Measurements from ENCODE around the gene SSR2. TPM values are rescaled to one million over a fixed set of nuclear protein-coding genes. Genes with fewer than 3 reads are reported as not detected.
A peak's percentile ranks its signal among the peaks of the same experiment; 100 is the strongest.
"Not testable (repeated sequence)": the region's sequence is repeated elsewhere in the genome, so short reads cannot be mapped to it uniquely, and the experiment has no call there.

SSR2 gene
- total RNA-seq, 1 donor: 403 TPM

DNA sequence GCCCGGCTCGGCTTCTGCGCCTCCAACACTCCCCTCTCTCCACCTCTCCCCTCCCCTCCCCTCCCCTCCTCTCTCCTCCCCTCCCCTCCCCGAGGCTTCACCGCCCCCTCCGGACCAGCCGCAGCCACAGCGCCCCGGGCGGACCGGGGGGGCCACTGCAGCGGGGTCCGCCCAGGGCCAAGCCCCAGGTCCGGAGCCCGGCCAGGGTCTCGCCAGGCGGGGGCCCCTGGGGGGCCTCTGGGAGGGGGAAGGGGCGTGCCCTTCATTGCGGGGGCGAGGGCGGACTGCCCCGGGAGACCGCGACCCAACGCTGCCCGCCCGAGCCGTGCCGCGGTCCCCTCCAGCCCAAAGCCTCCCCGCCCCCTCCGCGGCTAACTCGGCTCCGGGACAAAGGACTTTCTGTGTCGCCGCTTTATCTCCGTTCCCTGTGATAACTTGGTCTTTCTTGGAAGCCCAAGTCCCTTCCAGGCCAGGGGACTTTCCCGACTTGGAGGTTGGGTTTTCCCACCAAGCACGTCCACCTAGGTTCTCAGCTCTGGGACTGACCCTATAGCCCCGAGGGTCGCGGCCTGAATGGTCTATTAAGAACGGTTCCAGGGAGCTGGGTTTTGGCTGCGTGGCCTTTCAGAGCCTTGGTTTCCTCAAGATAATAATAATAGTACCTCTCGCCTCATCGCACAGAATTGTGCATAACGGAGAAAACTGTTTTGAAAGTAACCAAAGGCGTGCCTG, 33.2 kb upstream of the SSR2 start, which contains the start of gene UBQLN4:
TSS of gene UBQLN4 (minus strand) at position 31 of the 732 bp plus-strand sequence. CDS start 97 bp downstream, outside the sequence.
- H3K4me3 ChIP-seq (ENCODE audit: low read length): peak within 1 kb of the TSS; percentile 92
- peaks cover 24% of the 10 kb centered on the region for H3K4me1 ChIP-seq (ENCODE audit: insufficient read depth, low read length)
- no peaks in the 10 kb centered on the region for H3K27me3 ChIP-seq (ENCODE audit: insufficient read depth, low read length)
- H3K9me3 ChIP-seq (ENCODE audit: low read depth, low read length): no peaks in the 10 kb centered on the region

DNA sequence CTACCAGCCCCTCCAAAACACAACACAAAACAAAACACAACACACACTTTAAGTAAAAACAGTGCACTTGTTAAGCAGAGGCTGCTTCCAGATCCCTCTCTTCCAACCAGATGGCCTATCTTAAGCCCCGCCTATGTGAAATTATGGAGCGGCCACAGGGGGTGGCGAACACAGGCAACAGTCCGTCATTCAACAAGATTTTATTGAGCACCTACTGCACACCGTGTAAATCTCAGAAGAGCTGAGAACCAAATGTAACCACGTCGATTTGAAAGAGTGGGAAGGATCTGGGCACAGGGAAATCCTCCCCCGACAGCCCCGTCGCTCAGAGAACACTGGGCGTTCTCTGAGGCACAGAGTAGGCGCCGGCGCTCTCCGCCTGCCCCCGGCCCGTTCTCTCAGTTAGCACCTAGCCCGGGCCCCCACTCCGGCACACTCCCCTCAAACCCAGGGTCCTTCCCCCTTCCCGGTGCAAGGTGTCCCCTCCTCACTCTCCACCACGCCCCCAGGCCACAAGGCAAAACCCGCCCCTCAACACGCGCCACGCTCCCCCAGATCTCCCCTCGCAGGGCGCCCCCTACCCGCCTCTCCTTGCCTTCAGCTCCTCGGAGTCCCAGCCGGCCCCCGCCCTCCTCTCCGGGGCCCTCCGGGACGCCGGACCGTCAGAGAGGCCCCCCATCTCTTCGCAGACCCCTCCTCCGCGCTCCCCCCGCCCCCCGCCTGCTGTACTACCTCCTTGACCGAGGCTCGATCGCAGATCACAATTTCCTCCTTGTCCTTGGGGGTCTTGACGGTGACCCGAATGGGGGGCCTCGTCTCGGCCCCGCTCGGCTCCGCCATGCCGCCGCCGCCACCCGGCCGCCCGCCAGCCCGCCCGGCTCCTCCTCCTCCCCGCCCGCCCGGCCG, 32.4 kb upstream of the SSR2 start:
- H3K27me3 ChIP-seq (ENCODE audit: insufficient read depth, low read length): no peaks in the 10 kb centered on the region
- no peaks in the 10 kb centered on the region for H3K9me3 ChIP-seq (ENCODE audit: low read depth, low read length)
- peak overlapping the region; percentile 47 for H3K4me3 ChIP-seq (ENCODE audit: low read length)
- peaks cover 24% of the 10 kb centered on the region for H3K4me1 ChIP-seq (ENCODE audit: insufficient read depth, low read length)

DNA sequence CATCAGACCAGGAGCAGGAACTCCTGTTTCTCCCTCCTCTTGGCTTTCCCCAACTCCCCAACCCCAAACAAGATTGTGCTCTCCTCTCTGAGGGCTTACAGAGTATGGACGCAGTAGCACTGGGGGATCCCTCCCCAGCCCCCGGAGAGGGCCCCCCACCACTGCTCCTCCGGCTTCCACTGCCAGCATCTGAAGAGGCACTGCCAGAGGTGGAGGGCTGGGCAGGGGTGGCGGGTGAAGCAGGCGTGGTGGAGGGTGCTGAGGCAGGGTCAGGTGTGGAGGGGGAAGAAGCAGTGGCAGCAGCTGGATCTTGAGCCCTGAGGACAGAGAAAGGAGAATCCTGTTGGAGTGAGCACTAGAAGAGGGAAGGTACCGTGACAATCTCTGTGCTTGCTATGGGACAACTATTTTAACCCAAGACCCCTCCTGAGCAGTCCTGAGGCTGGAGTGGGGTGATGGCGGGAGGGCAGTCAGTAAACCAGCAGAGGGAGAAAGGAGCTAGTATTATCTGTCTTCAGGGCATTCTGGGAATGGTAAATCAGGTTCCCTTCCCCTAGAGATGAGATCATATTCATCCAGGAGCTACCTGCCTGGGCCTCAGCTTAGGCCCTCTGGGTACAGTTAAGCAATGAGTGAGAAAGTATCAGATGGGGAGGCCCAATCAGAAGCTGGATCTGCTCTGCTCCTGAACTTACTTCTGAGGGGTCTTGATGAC, 30.4 kb upstream of the SSR2 start:
- Histone ChIP-seq H3K9me3 (ENCODE audit: low read depth, low read length) (no peaks in the 10 kb centered on the region), H3K4me3 (ENCODE audit: low read length) (no peak overlapping the region), H3K27me3 (ENCODE audit: insufficient read depth, low read length) (no peaks in the 10 kb centered on the region), H3K4me1 (ENCODE audit: insufficient read depth, low read length) (peaks cover 20% of the 10 kb centered on the region)

DNA sequence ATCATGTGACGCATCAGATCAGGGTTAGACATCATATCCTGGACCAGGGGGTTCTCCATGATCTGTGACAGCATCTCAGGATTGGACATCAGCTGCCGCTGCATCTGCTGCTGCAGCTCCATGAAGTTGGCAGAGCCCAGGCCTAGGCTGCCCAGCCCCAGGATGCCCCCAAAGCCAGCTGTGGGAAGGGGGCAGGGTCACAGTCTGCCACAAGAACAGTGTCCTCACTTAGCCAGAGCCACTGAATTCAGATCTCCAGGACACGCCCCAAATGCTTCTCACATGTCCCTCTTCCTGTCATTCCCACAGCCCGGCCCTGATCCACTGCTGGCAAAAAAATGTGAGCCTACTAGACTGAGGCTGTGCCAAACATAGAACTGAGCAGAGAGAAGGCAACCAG, 29.6 kb upstream of the SSR2 start:
- Histone ChIP-seq H3K9me3 (ENCODE audit: low read depth, low read length) (no peaks in the 10 kb centered on the region), H3K27me3 (ENCODE audit: insufficient read depth, low read length) (no peaks in the 10 kb centered on the region), H3K4me3 (ENCODE audit: low read length) (no peak overlapping the region), H3K4me1 (ENCODE audit: insufficient read depth, low read length) (peaks cover 12% of the 10 kb centered on the region)

DNA sequence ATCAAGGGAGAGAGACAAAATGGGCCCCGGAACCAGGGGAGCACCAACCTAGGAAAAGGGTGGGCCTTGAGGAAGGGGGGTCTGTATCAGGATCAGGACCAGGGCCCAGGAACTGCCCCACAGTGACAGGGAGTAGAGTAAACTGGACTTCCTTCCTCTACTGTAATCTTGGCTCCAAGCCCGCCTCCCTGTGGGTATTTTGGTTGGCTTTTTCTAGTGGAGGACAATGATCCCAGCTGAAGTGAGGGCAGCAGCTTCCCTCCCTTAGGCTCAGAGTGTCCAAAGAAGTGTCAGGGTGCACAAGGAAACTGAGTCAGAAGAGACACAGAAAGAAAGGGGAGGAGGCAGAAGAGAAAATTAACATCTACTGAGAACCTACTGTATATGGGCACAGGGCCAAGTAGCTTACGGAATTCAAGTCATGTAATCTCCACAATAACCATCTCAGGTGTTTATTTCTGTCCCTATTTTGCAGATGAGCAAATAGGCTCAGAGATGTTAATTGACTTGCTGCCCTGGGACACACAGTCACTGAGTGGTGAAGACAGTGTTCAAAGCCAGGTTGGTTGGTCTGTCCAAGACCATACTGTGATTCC, 28.0 kb upstream of the SSR2 start:
- H3K4me3 ChIP-seq (ENCODE audit: low read length): no peak overlapping the region
- peaks cover 9% of the 10 kb centered on the region for H3K4me1 ChIP-seq (ENCODE audit: insufficient read depth, low read length)
- H3K27me3 ChIP-seq (ENCODE audit: insufficient read depth, low read length): no peaks in the 10 kb centered on the region
- no peaks in the 10 kb centered on the region for H3K9me3 ChIP-seq (ENCODE audit: low read depth, low read length)

DNA sequence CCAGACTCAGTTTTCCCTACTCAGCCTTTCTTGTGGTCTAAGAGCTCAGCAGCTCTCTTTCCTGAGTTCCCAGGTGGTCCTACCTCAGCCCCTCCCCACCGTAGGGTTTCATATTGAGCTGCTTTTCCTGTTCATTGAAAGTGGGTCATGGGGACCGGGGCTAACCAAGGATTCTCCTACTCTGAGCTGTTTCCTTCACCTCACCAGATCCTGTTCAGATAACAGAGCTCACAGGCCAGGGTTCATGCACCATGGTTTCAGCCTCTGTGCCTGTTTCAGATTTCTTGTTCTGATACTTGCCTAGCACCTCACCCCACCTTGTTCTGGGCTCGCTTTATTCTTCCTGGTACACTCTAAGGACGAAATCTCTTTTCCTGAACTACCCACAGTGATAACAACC, 24.3 kb upstream of the SSR2 start:
- H3K9me3 ChIP-seq (ENCODE audit: low read depth, low read length): no peaks in the 10 kb centered on the region
- no peak overlapping the region for H3K4me3 ChIP-seq (ENCODE audit: low read length)
- no peaks in the 10 kb centered on the region for H3K27me3 ChIP-seq (ENCODE audit: insufficient read depth, low read length)
- no peaks in the 10 kb centered on the region for H3K4me1 ChIP-seq (ENCODE audit: insufficient read depth, low read length)

DNA sequence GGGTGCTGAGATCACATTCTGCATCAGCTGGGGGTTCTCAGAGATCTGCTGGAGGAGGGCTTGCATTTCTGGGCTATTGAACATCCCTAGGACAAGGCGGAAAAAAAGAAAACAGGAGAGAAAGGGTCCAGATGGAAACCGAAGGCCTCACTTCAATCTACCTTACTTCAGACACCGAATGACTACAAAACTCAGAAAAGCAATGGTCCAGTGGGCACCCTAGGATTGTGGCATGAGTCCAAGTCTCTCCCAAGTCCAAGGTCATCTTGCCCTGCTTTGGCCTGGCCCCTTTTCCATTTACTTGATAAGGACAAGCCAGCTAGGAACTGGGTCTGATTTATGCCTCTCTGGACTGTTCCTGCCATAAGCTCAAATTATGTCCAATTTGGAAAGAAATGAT, 22.1 kb upstream of the SSR2 start:
- Histone ChIP-seq H3K4me3 (ENCODE audit: low read length) (no peak overlapping the region), H3K27me3 (ENCODE audit: insufficient read depth, low read length) (no peaks in the 10 kb centered on the region), H3K9me3 (ENCODE audit: low read depth, low read length) (no peaks in the 10 kb centered on the region)

DNA sequence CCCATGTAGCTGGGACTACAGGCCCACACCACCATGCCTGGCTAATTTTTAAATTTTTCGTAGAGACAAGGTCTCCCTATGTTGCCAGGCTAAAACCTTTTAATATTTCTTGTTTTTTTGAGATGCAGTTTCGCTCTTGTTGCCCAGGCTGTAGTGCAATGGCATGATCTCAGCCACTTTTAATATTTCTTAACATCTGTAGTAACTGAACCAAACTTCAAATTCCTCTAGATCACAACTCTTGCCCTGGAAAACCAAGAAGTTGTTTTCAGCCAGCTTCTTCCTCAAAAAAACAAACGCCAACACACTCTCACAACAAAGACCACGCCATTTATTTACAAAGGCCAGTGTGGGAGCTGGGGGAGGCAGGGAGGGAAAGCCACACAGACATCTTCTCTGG, 14.2 kb upstream of the SSR2 start:
- H3K4me1 ChIP-seq (ENCODE audit: insufficient read depth, low read length); H3K4me3 ChIP-seq (ENCODE audit: low read length); H3K9me3 ChIP-seq (ENCODE audit: low read depth, low read length); H3K27me3 ChIP-seq (ENCODE audit: insufficient read depth, low read length): not testable (repeated sequence)

More for the DNA sequence above, 22.1 kb upstream of the SSR2 start:
- H3K4me1 ChIP-seq (ENCODE audit: insufficient read depth, low read length): no peaks in the 10 kb centered on the region

DNA sequence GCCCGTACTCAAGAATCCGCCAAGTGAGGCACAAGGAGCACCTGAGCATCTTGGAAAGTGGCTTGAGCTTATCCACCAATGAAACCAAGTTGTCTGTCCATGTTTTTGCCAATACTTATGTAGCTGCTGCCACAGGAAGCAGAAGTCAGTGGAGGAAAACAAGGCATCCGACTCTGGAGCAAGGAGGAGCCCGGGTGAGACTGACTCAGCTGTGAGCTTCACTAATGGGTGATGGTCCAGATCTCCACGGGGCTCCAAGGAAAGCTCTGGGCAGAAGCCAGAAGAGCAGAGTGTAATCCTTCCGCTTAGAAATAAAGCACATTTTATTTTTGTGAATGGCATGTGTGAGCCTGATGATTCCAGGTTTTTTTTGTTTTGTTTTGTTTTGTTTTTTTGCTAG, 12.3 kb upstream of the SSR2 start:
- Histone ChIP-seq H3K27me3 (ENCODE audit: insufficient read depth, low read length) (no peaks in the 10 kb centered on the region), H3K4me3 (ENCODE audit: low read length) (no peak overlapping the region), H3K9me3 (ENCODE audit: low read depth, low read length) (no peaks in the 10 kb centered on the region), H3K4me1 (ENCODE audit: insufficient read depth, low read length) (no peaks in the 10 kb centered on the region)

DNA sequence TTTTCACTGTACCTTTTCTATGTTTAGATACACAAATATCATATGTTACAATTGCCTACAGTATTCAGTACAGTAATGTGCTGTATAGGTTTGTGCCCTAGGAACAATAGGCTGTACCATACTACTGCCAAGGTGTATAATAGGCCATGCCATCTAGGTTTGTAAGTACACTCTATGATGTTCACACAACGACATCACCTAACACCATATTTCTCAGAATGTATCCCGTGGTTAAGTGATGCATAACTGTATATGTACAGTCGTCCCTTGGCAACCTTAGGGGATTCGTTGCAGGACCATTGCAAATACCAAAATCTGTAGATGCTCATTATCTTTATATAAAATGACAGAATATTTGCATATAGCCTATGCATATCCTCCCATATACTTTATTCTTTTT, 5.8 kb upstream of the SSR2 start:
- H3K4me3 ChIP-seq (ENCODE audit: low read length): no peak overlapping the region
- no peaks in the 10 kb centered on the region for H3K4me1 ChIP-seq (ENCODE audit: insufficient read depth, low read length)
- no peaks in the 10 kb centered on the region for H3K27me3 ChIP-seq (ENCODE audit: insufficient read depth, low read length)
- no peaks in the 10 kb centered on the region for H3K9me3 ChIP-seq (ENCODE audit: low read depth, low read length)

DNA sequence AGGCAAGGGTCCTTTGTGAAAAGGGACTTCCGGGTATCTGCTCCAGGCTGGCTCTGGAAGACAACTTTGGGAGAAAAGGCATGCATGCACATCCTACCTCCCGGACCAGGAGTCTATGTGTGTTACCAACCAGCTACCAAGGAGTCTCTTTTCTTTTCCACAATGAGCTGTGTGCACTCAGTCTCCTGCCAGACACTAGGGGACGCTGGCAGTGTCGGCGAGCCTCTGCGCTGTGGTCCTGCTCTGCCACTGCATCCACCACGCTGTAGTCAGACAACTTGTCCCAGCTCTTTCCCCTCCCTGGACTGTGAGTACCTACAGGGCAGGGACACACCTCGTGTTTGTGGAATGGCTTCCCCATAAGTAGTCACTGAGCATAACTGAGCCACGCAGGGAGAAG, 5.1 kb upstream of the SSR2 start:
- Histone ChIP-seq H3K4me3 (ENCODE audit: low read length) (no peak overlapping the region), H3K4me1 (ENCODE audit: insufficient read depth, low read length) (peaks cover 4% of the 10 kb centered on the region), H3K27me3 (ENCODE audit: insufficient read depth, low read length) (no peaks in the 10 kb centered on the region), H3K9me3 (ENCODE audit: low read depth, low read length) (no peaks in the 10 kb centered on the region)

DNA sequence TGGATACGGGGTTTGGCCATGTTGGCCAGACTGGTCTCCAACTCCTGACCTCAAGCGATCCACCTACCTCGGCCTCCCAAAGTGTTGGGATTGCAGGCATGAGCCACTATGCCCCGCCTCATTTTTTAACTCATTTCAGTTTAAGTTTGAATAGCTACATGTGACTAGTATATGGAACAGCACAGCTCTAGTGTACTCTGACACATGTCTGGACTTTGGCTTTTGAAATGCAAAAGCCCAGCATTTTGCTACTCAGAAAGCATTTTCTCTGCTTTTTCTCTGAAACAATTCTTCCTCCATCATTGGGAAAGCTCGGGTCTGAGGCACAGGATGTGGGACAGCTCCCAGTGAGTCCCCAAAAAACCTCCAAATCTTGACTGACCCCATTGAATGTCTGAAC, 4.0 kb upstream of the SSR2 start:
- no peaks in the 10 kb centered on the region for H3K9me3 ChIP-seq (ENCODE audit: low read depth, low read length)
- no peaks in the 10 kb centered on the region for H3K27me3 ChIP-seq (ENCODE audit: insufficient read depth, low read length)
- no peak overlapping the region for H3K4me3 ChIP-seq (ENCODE audit: low read length)
- peaks cover 10% of the 10 kb centered on the region for H3K4me1 ChIP-seq (ENCODE audit: insufficient read depth, low read length)

DNA sequence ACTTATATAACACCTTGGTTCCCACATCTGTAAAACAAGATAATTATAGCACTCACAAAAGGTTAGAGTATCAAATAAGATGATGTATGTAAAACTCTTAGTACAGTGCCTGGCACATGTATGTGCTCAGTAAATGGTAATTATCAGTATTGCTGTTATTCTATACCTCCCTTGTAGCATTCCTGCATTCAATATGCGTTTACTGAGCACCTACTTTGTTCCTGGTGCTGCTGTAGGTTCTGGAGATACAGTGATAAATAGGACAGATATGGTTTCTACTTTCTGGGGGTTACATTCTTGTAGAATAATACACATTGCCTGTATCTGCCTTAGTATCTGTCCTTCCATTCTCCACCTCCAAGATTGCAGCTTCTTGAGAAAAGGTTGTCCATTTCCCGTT, 1.2 kb upstream of the SSR2 start:
- no peaks in the 10 kb centered on the region for H3K9me3 ChIP-seq (ENCODE audit: low read depth, low read length)
- H3K27me3 ChIP-seq (ENCODE audit: insufficient read depth, low read length): no peaks in the 10 kb centered on the region
- H3K4me3 ChIP-seq (ENCODE audit: low read length): no peak overlapping the region

DNA sequence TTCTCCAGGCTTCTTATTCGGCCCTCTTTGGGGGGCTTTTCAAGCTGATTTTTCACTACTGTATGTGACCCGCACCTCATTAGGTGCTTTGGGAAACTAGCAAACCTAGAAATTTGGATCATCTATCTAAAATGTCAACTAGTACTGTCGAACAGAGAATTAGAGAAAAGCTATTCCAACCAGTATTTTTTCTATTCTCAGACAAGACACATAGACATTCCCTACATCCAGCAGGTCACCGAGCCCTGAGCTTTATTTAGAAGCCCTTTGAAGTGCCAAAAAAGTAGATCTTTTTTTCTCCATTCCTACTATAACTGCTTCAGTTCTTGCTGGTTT, 310 bp upstream of the SSR2 start:
- H3K9me3 ChIP-seq (ENCODE audit: low read depth, low read length): no peaks in the 10 kb centered on the region
- H3K4me3 ChIP-seq (ENCODE audit: low read length): peak overlapping the region; percentile 76
- peaks cover 21% of the 10 kb centered on the region for H3K4me1 ChIP-seq (ENCODE audit: insufficient read depth, low read length)
- no peaks in the 10 kb centered on the region for H3K27me3 ChIP-seq (ENCODE audit: insufficient read depth, low read length)

More for the DNA sequence above, 1.2 kb upstream of the SSR2 start:
- H3K4me1 ChIP-seq (ENCODE audit: insufficient read depth, low read length): peaks cover 21% of the 10 kb centered on the region

DNA sequence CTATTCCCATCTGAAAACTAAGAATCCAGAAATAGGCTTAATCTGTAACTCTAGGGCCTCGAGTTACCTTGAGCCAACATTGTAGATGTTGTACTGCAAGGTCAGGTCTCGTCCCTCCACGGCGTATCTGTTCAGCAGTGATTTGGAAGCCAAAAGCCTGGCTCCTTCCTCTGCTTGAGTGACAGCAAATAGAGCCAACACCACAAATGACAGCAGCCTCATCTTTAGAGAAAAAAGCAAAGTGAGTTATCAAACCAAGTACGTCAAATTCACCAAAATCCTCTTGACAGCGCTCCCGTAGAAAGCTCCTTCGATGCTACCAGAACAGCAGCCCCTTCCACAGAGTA, 832 bp downstream of the SSR2 start:
- Histone ChIP-seq H3K9me3 (ENCODE audit: low read depth, low read length) (no peaks in the 10 kb centered on the region), H3K4me3 (ENCODE audit: low read length) (peak overlapping the region; percentile 76), H3K4me1 (ENCODE audit: insufficient read depth, low read length) (peaks cover 21% of the 10 kb centered on the region), H3K27me3 (ENCODE audit: insufficient read depth, low read length) (no peaks in the 10 kb centered on the region)

Measured in mononuclear cell (primary cell).